H7 (cell line): ENCODE data around the gene MYO16. TPM values are rescaled to one million over a fixed set of nuclear protein-coding genes. Genes with fewer than 3 reads are reported as not detected.

Source experiments
- DNase-seq: peaks from one replicate; pipeline ENCODE4 v3.0.0; 2012
- H3K27me3 ChIP-seq: 2 replicates; pipeline ENCODE4 v1.6.0; 2011; ENCODE audit warnings: mild to moderate bottlenecking, low read length; ENCODE audit not compliant: control insufficient read depth, insufficient read depth
- H3K36me3 ChIP-seq: replicated peaks from 2 replicates; pipeline ENCODE4 v1.5.1; 2011; ENCODE audit warnings: low read length; ENCODE audit not compliant: control insufficient read depth, insufficient read depth
- H3K4me3 ChIP-seq: 2 replicates; pipeline ENCODE4 v1.5.1; 2011; ENCODE audit warnings: low read depth, mild to moderate bottlenecking, control low read depth, low read length, moderate library complexity; ENCODE audit not compliant: insufficient read depth
- total RNA-seq: library from RNA; depleted of rRNA; stranded (reverse); fragments of >200 nt; shearing (Covaris generic); gene quantifications from 2 replicates; pipeline ENCODE4 v1.2.3, GENCODE V29; 2014

The MYO16 gene
- total RNA-seq, 1 experiment from 2014 or later = 0.03 TPM

DNA sequence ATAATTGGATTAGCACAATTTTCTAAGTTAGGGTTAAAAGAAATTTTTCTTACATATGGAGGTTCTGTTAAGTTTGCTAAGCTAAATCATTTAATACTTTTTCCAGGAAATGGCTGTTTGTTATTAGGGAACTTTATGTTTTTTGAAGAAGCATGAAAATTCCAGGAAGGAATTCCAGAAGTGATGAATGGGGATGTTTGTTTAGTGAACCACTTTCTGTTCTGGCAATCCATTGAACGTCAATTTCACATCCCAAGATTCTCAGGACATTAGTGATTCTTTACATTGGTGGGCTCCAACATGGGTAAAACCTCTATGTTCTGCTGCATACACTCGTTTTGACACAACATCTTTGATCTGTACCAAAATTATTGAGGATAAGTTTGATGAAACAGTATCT is 622.5 kb downstream of the MYO16 start:
- no peak for DNase-seq
- Histone ChIP-seq H3K4me3 (no peak overlapping the region), H3K36me3 (no peaks in the 10 kb centered on the region), H3K27me3 (no peaks in the 10 kb centered on the region)

DNA sequence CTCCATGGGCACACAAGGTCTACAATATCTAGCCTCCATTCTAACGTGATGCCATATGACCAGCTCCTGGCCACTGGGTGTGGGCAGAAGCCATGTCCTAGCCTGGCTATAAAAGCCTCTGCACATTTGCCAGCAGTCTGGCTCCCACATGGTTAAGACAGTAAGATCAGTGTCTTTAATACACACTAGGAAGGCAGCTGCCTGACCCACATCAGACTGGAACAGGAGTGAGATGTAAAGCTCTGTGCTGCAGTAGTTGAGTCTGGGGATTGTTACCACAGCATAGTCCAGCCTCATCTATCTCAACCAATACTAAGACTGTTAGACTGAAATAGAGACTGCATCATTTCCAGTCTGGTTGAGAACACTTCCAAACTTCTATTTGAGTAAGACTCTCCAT is 623.9 kb downstream of the MYO16 start:
- Histone ChIP-seq H3K36me3 (no peaks in the 10 kb centered on the region), H3K27me3 (no peaks in the 10 kb centered on the region), H3K4me3 (no peak overlapping the region)
- DNase-seq = no peak

DNA sequence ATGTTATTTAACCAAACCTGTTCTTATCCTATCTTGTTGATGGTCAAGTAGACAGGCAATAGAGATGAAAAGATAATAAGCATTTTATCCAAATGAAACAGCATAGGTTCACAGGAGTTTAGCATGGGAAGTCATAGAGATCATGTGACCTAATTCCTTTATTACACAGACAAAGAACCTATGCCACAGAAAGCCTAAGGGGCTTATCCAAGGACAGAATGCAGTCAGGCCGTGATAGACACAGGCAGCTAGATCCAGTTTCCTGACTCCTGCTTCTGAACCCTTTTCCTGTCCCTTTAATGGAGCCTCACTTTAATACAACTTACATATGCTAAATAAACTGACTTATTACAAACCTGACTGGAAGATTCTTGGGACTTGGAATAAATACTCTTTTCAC is 624.9 kb downstream of the MYO16 start:
- no peaks in the 10 kb centered on the region for H3K27me3 ChIP-seq
- no peak for DNase-seq
- no peak overlapping the region for H3K4me3 ChIP-seq
- H3K36me3 ChIP-seq = no peaks in the 10 kb centered on the region

DNA sequence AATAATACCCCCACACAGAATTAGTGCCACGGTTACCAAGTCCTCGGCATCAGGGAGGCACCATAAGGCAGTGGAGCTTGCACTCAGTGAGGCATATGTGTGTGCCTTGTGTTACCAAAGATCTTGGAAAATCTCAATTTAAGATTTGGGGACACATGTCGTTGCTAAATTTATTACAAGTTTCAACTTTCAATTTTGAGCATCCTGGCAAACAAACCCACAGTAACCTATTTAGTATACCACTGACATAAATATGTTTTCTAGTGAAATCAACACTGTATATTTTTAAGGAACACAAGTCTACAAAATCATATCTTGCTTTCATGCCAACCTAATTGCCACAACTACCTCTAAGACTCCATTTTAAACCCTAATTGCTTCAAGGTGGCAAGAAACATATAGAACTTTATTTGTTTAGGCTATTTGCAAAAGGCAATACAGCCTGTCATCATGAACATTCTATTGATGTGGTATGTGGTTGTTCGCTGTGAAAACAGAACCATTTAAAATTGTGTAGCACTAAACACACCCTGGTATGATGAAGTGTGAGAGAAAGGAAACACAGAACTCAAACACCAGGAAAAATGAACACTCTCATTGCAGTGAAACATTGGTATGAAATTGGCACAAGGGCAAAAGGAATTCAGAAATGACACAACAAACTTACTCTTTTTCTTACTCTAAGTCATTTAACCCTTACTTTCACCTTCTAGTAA is 625.9 kb downstream of the MYO16 start:
- no peak for DNase-seq
- Histone ChIP-seq H3K27me3 (no peaks in the 10 kb centered on the region), H3K4me3 (no peak overlapping the region), H3K36me3 (no peaks in the 10 kb centered on the region)

DNA sequence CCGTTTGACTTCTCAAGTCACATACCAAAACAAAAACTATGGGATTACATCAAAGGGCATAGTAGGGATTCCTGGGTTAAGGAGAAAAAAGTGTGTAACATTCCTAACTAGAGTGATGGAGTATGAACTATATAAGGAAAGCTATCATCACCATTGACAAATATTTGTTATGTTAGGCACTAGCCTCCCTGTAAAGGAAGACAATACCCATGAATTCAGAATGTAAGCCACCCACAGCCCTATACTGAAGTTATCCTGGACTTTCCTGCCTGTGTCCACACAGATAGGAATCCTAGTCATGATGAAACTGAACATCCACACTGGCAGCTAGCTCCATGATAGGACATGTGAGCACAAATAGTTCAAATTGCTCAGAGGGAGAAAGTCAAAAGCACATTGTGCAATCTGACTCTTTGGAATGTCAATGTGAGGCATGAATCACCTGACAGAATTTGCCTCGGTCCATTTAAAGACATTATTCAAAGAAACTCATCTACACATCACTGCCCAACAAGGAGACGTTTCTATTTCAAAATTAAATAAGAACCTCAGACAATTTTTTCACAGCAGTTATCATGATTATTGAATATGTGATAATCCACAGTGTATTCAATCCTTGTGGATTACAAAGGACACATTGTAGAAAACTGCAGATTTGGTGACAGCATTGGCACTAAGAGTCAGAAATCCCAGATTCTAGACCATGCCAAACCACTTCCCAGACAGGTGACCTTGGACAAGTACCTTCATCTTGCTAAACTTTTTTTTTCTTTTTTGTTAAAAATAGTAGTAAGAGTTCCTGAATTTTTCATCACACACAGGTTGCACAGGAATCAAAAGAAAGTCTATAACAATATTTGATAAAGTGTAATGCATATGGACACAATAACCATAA is 627.7 kb downstream of the MYO16 start:
- H3K36me3 ChIP-seq = no peaks in the 10 kb centered on the region
- DNase-seq = no peak
- H3K27me3 ChIP-seq = no peaks in the 10 kb centered on the region
- no peak overlapping the region for H3K4me3 ChIP-seq
